Kidney capillary endothelial cell (primary cell): Measurements from ENCODE around the gene NRXN3.

ENCODE experiments used
- DNase-seq: peaks from one replicate; pipeline ENCODE4 v3.0.0-alpha.2; 2018; ENCODE audit warnings: low spot score

The NRXN3 gene

GRCh38 chr14:78173346-78174035 lies 3.3 kb downstream of the NRXN3 start:
- no peak for DNase-seq

GRCh38 chr14:78175412-78175811 lies 5.2 kb downstream of the NRXN3 start:
- no peak for DNase-seq

- DNase-seq: no peak
These were observed 7.9 kb downstream of the NRXN3 start for GRCh38 chr14:78178071-78178470.

GRCh38 chr14:78178971-78179370 lies 8.8 kb downstream of the NRXN3 start:
- DNase-seq: no peak

- DNase-seq: no peak
These were observed 11.1 kb downstream of the NRXN3 start for GRCh38 chr14:78181270-78181669.

GRCh38 chr14:78182722-78183121 lies 12.5 kb downstream of the NRXN3 start:
- no peak for DNase-seq

- DNase-seq: no peak
These were observed 14.0 kb downstream of the NRXN3 start for GRCh38 chr14:78184157-78184556.

- no peak for DNase-seq
These were observed 16.1 kb downstream of the NRXN3 start for GRCh38 chr14:78186277-78186676.

GRCh38 chr14:78188882-78189281 lies 18.7 kb downstream of the NRXN3 start:
- no peak for DNase-seq

GRCh38 chr14:78195431-78195830 lies 25.3 kb downstream of the NRXN3 start:
- no peak for DNase-seq

- no peak for DNase-seq
These were observed 26.1 kb downstream of the NRXN3 start for GRCh38 chr14:78196323-78196722.

- DNase-seq: no peak
These were observed 26.9 kb downstream of the NRXN3 start for GRCh38 chr14:78197051-78197450.

- DNase-seq: no peak
These were observed 32.0 kb downstream of the NRXN3 start for GRCh38 chr14:78202163-78202562.

- DNase-seq: no peak
These were observed 32.8 kb downstream of the NRXN3 start for GRCh38 chr14:78202976-78203375.

- DNase-seq: no peak
These were observed 37.2 kb downstream of the NRXN3 start for GRCh38 chr14:78207414-78207813.

- no peak for DNase-seq
These were observed 50.1 kb downstream of the NRXN3 start for GRCh38 chr14:78220273-78220672.

GRCh38 chr14:78222746-78223145 lies 52.6 kb downstream of the NRXN3 start:
- DNase-seq: no peak

- no peak for DNase-seq
These were observed 57.3 kb downstream of the NRXN3 start for GRCh38 chr14:78227248-78228077.

- DNase-seq: no peak
These were observed 58.6 kb downstream of the NRXN3 start for GRCh38 chr14:78228702-78229327.

- no peak for DNase-seq
These were observed 62.2 kb downstream of the NRXN3 start for GRCh38 chr14:78232231-78233000.

GRCh38 chr14:78238141-78238540 lies 68.0 kb downstream of the NRXN3 start:
- DNase-seq: no peak

GRCh38 chr14:78240567-78240966 lies 70.4 kb downstream of the NRXN3 start:
- no peak for DNase-seq
